NCI-H345 treated with DMSO at 0.1 percent for 48 hours (cell line): ENCODE results near the gene MGRN1.

Source experiments
- DNase-seq: peaks from one replicate; lab custom pipeline; 2025; ENCODE audit not compliant: unreplicated experiment; lab: John Stamatoyannopoulos, UW

The MGRN1 gene

GRCh38 chr16:4624015-4624826 lies at the start of gene MGRN1:
Gene MGRN1, plus strand, starts transcription at chr16:4624826. Its CDS starts 135 bp downstream, at chr16:4624961.
- DNase-seq: peak; percentile 95

GRCh38 chr16:4574919-4575705 lies 49.5 kb upstream of the MGRN1 start:
- no peak for DNase-seq

- no peak for DNase-seq
Measured at GRCh38 chr16:4576008-4576407, 48.6 kb upstream of the MGRN1 start.

- DNase-seq: peak; percentile 56
Measured at GRCh38 chr16:4578961-4579530, 45.6 kb upstream of the MGRN1 start.

- no peak for DNase-seq
Measured at GRCh38 chr16:4580250-4580649, 44.4 kb upstream of the MGRN1 start.

GRCh38 chr16:4583906-4584305 lies 40.7 kb upstream of the MGRN1 start:
- DNase-seq: no peak

GRCh38 chr16:4586291-4586690 lies 38.3 kb upstream of the MGRN1 start:
- DNase-seq: no peak

GRCh38 chr16:4588386-4588785 lies 36.2 kb upstream of the MGRN1 start:
- DNase-seq: no peak

- DNase-seq: no peak
Measured at GRCh38 chr16:4588961-4589360, 35.7 kb upstream of the MGRN1 start.

- peak; percentile 35 for DNase-seq
Measured at GRCh38 chr16:4591191-4591590, 33.4 kb upstream of the MGRN1 start.

- DNase-seq: no peak
Measured at GRCh38 chr16:4591706-4592470, 32.7 kb upstream of the MGRN1 start.

- DNase-seq: peak; percentile 82
Measured at GRCh38 chr16:4593086-4593485, 31.5 kb upstream of the MGRN1 start.

GRCh38 chr16:4594433-4595410 lies 29.9 kb upstream of the MGRN1 start:
- DNase-seq: no peak

GRCh38 chr16:4597174-4597573 lies 27.5 kb upstream of the MGRN1 start:
- DNase-seq: no peak

GRCh38 chr16:4599037-4599436 lies 25.6 kb upstream of the MGRN1 start:
- DNase-seq: no peak

GRCh38 chr16:4599545-4599944 lies 25.1 kb upstream of the MGRN1 start:
- no peak for DNase-seq

- DNase-seq: no peak
Measured at GRCh38 chr16:4601036-4601863, 23.4 kb upstream of the MGRN1 start.

- DNase-seq: no peak
Measured at GRCh38 chr16:4601864-4602186, 22.8 kb upstream of the MGRN1 start.

GRCh38 chr16:4602331-4602730 lies 22.3 kb upstream of the MGRN1 start:
- DNase-seq: no peak
